Dermis microvascular lymphatic vessel endothelial cell (primary cell): ENCODE results near the gene EIF2B1. TPM values are rescaled to one million over a fixed set of nuclear protein-coding genes. Genes with fewer than 3 reads are reported as not detected.
"Not testable (repeated sequence)": the region's sequence is repeated elsewhere in the genome, so short reads cannot be mapped to it uniquely, and the experiment has no call there.

ENCODE experiments used
- DNase-seq, 2 donors: peaks; one replicate each; pipeline versions ENCODE4 v3.0.0 to v3.0.0-alpha.2; 2010; ENCODE audit warnings: low read depth in 2 of 2
- total RNA-seq: library from RNA; depleted of rRNA; stranded (reverse); fragments of >200 nt; gene quantifications from 2 replicates; pipeline ENCODE4 v1.2.1, GENCODE V29; 2014

The EIF2B1 gene
- total RNA-seq, 1 donor from 2014 or later: 22.6 TPM

- DNase-seq: no peak
Measured at GRCh38 chr12:123621101-123621500, 12.4 kb downstream of the EIF2B1 start.

- no peak for DNase-seq
Measured at GRCh38 chr12:123617580-123617979, 15.9 kb downstream of the EIF2B1 start.

GRCh38 chr12:123617144-123617543 is 16.3 kb downstream of the EIF2B1 start:
- no peak for DNase-seq

DNA sequence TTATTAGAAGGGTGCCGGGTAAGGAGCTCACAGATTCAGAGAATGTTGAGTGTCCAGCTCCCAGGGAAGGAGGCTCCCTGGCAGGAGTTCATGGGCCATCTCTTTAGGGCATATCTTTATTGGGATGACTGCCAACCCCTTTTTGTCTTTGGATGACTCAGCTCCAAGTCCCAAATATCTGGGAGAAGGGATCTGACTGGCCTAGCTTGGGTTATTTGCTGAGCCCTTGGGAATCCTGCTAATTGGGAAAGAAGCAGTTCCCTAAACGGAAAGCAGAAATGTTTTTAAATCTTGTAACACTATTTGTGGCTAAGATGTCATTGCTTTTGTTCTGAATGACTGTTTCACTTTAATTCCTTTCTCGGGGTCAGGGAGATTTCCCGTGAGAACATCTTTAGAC is 19.0 kb downstream of the EIF2B1 start:
- DNase-seq: no peak

- no peak for DNase-seq
Measured at GRCh38 chr12:123614110-123614509, 19.4 kb downstream of the EIF2B1 start.

GRCh38 chr12:123608182-123608581 is 25.3 kb downstream of the EIF2B1 start:
- DNase-seq: no peak

GRCh38 chr12:123607756-123608155 is 25.7 kb downstream of the EIF2B1 start:
- no peak for DNase-seq

DNA sequence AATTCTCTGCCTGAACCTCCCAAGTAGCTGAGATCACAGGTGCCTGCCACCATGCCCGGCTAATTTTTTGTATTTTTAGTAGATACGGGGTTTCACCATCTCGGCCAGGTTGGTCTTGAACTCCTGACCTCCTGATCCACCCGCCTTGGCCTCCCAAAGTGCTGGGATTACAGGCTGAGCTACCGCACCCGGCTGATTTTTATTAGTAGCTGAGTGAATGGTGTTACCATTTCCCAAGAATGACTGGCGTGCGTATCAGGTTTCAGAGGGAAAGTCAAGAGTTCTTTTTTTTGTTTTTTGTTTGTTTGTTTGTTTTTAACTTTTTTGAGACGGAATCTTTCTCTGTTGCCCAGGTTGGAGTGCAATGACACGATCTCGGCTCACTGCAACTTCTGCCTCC is 30.0 kb downstream of the EIF2B1 start:
- DNase-seq: not testable (repeated sequence)

GRCh38 chr12:123602651-123603195 is 30.8 kb downstream of the EIF2B1 start:
- no peak for DNase-seq

DNA sequence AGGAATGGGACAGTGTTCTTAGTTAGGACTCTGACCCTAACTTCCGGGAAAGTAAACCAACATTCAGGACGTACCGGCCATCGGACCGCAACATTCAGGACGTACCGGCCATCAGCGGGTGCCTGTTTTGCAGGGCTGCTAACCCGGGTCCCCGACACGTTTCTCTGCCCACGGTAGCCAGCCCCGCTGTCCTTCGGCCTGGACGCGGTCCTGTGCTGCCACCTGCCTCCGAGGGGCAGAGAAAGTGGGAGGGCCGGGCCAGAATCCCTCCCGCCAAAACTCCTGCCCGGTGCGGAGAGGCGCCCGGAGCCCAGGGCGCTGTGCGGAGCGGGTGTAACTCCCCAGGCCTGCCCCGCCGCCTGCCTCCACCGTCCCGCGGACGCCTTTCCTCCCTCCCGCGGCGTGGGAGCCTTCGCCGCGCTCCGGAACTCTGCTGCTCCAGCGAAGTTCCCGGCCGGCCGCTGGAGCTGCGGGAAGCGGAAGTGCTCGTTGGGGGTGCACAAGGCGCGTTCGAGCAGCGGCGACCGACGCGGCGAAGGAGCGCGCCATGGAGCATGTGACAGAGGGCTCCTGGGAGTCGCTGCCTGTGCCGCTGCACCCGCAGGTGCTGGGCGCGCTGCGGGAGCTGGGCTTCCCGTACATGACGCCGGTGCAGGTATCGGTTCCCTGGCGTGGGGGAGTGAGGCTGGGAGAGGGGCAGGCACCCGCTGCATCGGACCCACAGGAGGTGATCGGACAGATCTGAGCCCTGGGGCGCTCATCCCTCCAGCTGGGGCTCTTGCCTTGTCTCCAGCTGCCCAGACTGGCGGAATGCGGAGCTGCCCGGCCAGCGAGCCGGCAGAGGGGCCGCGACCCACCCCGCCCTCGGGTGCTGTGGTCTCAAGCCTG is 31.6 kb downstream of the EIF2B1 start, which contains the start of gene DDX55:
TSS of gene DDX55 (plus strand) at position 498 of the 888 bp plus-strand sequence. CDS start at position 548, 50 bp downstream.
- peak; percentile 62 to 88 for DNase-seq

- DNase-seq: no peak
Measured at GRCh38 chr12:123599721-123600120, 33.8 kb downstream of the EIF2B1 start.

DNA sequence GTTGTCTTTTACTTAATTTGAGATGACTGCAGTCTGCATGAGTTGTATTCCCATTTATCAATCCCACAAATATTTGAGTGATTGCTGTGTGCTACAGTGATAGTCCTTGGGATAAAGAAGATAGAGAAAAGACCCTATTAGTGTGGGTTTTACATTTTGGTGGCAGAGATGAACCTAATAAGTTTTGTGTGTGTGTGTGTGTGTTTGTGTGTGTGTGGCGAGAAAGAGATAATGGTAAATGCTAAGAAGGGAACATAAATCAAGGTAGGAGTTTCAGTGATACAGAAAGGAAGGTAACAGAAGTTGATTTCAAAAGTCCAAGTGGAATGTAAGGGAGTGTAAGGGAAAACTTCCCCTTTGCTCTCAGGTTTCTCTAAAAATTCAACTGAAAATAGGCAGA is 34.2 kb downstream of the EIF2B1 start:
- no peak for DNase-seq

DNA sequence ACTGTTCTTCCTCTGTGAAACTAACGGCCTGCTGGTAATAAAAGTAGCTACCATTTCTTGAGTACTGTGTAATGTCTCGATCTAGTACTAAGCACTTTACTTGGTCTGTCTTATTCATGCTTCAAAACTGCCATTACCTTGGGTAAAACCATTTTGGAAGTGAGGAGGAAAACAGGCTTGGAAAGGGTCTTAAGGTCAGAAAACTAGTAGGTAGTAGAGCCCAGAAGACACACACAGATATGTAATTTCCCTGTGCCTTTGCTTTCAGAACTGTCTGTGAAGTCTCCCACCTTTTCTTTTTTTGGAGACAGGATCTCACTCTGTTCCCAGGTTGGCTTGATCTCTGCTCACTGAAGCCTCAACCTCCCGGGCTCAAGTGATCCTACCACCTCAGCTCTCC is 35.0 kb downstream of the EIF2B1 start:
- DNase-seq: no peak

GRCh38 chr12:123597100-123597499 is 36.4 kb downstream of the EIF2B1 start:
- no peak for DNase-seq

- no peak for DNase-seq
Measured at GRCh38 chr12:123595729-123596128, 37.8 kb downstream of the EIF2B1 start.

- no peak for DNase-seq
Measured at GRCh38 chr12:123591702-123592481, 41.6 kb downstream of the EIF2B1 start.

DNA sequence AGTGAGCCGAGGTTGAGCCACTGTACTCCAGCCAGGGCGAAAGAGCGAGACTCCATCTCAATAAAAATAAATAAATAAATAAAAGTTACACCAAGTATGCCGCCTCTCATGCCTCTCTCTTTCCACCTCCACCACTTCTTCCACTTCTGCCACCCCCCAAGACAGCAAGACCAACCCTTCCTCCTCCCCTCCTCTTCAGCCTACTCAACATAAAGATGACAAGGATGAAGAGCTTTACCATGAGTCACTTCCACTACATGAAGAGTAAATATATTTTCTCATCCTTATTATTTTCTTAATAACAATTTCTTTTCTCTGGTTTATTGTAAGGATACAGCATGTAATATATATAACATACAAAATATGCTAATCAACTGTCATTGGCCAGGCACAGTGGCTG is 52.7 kb downstream of the EIF2B1 start:
- DNase-seq: no peak

GRCh38 chr12:123578829-123579228 is 54.7 kb downstream of the EIF2B1 start:
- not testable (repeated sequence) for DNase-seq

GRCh38 chr12:123578243-123578642 is 55.2 kb downstream of the EIF2B1 start:
- DNase-seq: no peak

- DNase-seq: no peak
Measured at GRCh38 chr12:123576611-123577010, 56.9 kb downstream of the EIF2B1 start.

DNA sequence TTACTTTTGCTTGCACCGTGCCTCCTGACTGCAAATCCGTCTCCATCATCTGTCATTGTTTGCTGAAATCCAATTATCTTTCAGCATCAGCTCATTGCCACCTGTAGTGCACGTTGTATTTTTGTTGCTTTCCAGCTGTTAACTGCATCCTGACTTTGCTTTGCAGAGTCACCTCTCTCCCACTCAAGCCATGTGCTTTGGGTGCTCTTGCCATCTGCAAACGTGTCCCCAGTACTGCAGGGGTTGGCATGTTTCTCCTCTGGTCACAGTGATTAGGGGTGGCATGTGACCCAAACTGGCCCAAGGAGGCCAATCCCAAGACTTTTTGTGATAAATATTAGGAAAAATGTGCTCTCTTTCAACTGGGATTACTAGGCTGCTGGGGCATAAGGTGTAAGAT is 59.6 kb downstream of the EIF2B1 start:
- no peak for DNase-seq

DNA sequence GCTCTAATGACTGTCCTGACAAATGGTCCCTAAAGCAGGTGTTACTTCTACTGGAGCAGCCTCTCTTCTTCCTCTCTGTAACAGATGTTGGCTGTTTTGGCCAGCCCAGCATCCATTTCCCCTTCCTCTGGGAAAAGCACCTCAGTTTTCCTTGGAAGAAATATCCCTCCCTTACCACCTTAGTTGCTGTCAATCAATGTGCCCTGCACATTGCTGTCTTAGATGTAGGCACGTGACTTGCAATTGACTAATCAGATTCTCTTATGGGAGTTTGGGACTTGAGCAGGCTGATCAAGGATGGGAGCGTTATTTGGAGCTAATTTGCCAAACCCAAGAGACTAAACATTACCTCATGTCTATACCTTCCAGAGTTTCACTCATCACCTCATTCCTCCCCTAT is 61.1 kb downstream of the EIF2B1 start:
- DNase-seq: no peak
